T47D (cell line): ENCODE data around the gene CEBPG.

Experiments used
- DNase-seq, 2 experiments: peaks; one replicate each; pipeline versions ENCODE4 v3.0.0 to v3.0.0-alpha.2; 2011 to 2012; ENCODE audit warnings: low read depth in 1 of 2, low spot score in 1 of 2
- JUND ChIP-seq: IDR thresholded peaks from 2 replicates; pipeline ENCODE4 v1.6.1; 2012; ENCODE audit warnings: low read depth
- in situ Hi-C: cut with HindIII; loops from 2 replicates; pipeline ENCODE4 v1.10.0; 2016; ENCODE audit warnings: low sequenced_read_pairs, low pct_unique_long_range_greater_than_20kb

CEBPG gene

DNA sequence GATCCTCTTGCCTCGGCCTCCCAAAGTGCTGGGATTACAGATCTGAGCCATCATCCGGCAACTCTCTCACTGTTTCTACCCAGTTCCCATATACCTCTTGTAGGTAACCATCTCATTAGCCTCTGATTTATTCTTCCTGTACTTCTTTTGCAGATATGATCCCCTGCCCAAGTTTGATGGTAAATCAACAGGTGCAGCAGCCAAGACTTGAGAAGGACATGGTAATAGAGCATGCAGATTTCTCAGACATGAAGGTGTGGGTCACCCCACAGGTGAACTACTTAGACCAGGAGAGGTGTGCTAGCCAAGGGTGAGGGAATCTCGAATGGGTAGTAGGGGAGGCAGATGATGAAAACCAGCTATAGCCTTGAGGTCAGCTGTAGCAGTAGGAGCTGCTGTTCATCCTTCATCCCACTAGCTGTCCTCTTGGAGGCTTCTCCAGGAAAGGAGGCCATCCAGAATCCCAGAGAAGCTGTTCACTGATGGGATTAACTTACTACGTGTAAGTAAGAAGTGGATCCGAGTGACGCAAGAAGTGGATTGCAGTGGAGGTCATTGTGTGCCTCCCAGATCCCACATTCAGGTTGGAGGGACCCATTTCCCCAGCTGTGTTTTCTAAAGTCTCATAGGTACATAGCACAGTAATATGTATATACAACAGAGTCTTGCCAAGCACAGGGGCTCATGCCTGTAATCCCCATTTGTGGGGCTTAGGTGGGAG, 10.8 kb upstream of the CEBPG start:
- no peak for TF ChIP-seq JUND
- in situ Hi-C loops: no loop called here
- no peak for DNase-seq

DNA sequence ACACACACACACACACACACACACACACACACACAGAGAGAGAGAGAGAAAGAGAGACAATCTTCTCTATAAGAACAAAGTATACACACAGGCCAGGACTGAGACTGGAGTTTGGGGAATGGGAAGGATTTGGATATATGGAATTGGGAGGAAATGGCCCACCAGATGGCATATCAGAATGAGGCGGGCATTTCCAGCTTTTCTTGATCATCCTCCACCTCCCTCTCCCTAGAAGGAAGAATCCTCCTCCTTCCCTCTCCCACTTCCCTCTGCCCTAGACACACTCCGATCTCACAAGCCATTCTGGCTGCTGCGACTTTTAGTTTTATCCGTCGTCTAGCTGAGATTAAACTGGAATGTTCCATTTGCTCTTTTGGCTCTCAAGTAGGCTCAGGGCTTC, 10.0 kb upstream of the CEBPG start:
- TF ChIP-seq JUND: no peak
- DNase-seq: no peak

DNA sequence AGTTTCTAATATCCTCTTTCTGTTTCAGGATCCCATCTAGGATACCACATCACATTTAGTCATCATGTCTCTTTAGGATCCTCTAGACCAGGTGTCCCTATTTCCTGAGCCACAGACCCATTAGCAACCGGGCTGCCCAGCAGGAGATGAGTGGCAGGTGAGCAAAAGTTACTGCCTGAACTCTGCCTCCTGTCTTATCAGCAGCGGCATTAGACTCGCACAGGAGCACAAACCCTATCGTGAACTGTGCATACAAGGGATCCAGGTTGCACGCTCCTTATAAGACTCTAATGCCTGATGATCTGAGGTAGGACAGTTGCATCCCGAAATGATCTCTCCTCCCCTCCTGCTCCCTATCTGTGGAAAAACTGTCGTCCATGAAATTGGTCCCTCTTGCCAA, 7.8 kb upstream of the CEBPG start:
- TF ChIP-seq JUND: no peak
- DNase-seq: no peak
- in situ Hi-C loops: no loop called here

More for the DNA sequence above, 10.0 kb upstream of the CEBPG start:
- in situ Hi-C loops: no loop called here

DNA sequence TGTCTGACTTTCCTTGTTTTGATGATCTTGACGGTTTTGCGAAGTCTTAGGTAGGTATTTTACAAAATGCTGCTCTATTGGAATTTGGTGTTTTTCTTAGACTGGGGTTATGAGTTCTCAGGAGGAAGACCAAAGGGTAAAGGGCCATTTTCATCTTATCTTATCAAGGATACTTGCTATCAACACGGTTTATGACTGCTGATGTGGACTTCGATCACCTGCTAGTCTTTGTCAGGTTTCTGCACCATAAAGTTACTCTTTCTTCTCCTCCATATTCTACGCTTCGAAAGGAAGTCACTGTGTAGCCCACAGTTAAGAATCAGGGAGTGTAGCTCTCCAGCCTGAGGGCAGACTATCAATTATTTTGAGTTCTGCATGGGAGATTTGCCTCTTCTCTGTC, 7.4 kb upstream of the CEBPG start:
- DNase-seq: no peak
- in situ Hi-C loops: no loop called here
- no peak for TF ChIP-seq JUND

DNA sequence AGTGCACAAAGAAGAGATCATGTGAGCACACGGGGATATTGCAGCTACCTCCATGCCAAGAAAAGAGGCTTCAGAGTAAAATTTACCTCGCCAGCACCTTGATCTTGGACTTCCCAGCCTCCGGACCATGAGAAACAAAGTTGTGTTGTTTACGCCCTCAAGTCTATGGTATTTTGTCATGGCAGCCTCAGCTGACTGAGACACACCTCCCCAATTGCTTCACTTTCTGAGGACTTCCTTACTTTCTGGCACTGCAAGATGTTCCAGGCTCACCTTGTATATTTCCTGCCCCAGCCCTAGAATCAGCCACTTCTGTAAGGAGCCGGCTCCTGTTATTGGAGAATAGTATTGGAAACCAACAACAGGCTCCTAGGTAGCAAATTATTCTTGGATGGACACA, 6.6 kb upstream of the CEBPG start:
- no peak for DNase-seq
- TF ChIP-seq JUND: no peak
- in situ Hi-C loops: no loop called here

DNA sequence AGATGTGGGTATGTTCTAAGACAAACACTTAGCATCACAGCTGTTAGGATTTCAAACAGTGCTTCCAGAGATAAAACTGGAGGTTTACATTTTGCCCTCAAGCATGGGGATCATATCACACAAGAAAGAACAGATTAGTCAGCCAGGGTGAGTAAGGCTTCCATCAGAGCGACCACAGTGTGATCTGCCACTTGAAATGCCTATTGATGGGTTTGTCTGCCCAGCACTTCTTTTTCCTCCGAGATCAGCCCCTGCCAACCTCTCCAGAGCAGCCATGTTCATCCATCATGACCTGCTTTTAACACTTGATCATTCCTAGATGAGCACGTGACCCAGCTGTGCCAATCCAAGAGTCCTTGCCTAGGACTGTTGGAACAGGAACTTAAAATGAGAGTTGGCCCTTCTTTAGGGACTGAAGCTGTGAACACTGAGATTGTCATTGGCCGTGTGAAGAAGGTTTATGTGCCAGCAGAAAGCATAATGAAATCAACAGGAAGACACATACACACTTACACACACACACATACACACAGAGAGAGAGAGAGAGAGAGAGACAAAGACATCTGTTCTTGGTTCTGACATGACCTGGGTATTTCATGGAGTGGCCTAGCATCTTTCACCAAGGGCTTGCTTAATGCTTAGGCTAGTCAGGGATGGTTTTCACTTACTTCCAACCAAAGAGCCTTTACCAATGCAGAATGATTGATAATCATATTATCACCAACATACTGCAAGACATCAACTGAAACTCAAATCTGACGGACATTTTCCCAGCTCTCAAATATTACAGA, 5.2 kb upstream of the CEBPG start:
- in situ Hi-C loops: no loop called here
- TF ChIP-seq JUND: no peak
- no peak for DNase-seq

DNA sequence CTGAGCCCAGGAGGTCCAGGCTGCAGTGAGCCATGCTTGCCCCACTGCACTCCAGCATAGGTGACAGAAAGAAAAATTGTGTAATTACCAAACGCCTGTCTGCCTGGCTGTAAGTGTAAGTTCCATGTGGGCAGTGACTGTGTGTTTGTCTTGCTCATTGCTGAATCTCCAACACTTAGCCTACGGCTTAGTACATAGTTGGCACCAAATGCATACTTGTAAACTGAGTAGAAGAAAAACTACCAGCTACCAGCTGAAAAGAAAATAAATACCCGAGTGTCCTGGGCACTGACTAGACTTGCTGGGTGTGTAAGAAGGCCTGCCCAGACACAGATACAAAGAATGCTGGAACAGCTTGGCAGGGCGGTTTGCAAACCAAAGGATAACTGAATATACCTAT, 2.7 kb upstream of the CEBPG start:
- DNase-seq: peak in 1 of 2 experiments; percentile 60
- in situ Hi-C loops: no loop called here
- no peak for TF ChIP-seq JUND

DNA sequence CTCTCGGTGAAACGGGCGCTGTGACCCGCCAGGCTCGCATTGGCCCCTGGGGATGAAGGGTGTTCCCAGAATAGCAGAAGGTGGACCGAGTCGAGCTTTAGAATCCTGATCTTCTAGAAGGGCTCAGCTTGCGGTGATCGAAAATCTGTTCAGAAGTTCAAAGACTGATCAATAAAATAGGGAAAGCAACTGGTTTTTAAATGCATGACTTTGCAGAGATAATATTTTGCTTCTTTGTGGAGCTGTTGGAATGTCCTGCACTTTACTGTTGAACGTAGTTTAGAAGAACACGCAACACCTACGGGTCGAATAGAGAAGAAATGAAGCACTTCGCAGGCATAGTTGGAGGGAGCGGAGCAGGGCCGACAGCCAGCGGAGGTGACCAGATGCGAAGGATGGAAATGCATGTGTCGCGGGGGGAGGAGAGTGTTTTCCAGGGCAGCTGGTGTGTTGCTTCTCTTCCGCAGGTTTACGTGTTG, 766 bp downstream of the CEBPG start:
- DNase-seq: peak; percentile 27 to 62
- no peak for TF ChIP-seq JUND
- in situ Hi-C loops: no loop called here

DNA sequence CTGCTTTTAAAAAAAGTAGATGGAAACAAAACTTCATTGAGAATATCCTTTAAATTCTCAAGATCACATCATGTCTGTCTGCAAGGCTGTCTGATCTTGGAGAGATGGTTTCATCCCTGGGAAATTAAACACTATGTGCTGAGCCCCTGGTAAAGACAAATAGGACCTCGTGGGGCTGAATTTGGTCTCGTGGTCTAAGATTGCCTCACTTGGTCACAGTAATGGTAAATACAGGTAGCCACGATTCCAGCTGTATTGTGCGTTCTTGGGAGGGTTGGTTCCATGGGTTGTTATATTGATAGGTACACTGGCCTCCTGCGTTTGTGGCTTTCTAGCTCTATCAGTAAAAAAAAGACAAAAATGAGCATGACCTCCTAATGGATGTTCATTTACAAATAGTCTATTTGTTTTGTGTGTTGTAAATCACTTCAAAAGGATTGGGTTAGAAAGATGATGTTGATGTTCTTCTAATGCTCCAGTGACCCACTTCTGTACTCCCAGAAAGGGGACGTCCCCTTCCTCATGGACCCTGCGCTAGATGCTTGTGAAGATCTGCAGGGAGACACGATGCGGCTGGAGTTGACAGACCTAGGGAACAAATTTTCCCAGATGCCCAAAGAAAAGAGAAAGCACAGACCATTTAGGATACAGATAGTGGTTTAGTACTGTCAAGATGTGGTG, 1.8 kb downstream of the CEBPG start:
- in situ Hi-C loops: no loop called here
- DNase-seq: no peak
- TF ChIP-seq JUND: no peak

DNA sequence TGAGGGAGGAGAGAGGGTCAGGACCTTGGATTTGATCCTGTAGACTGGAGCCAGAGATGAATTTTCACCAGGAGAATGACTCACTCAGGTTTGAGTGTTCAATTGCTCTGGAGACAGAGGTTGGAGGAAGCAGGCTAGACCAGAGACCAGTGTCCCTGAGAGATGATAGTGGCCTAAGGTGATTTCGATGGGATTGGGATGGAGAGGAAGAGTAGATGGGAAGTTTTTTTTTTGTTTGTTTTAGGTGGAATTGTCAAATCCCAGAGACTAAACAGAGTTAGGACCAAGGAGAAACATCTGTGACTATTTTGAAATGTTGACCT, 2.3 kb downstream of the CEBPG start:
- DNase-seq: no peak
- in situ Hi-C loops: no loop called here

DNA sequence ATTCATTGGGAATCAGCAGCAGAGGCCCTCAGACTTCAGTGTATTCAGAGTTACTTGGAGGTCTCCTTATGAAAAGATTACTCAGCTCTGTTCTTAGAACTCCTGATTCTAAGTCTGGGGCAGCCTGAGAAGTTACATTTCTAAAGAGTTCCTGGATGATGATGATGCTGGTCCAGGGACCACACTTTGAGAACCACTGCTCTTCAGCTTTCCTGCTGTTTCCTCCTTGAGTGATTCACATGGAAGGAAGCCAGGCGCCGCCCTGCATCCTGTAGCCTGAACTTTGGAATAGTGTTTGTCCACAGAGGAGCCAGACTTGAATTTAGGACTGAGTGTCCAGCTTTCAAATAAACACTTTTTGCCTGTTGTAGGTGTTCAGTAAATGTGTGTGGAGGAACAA, 2.9 kb downstream of the CEBPG start:
- peak in 1 of 2 experiments; percentile 54 for DNase-seq
- in situ Hi-C loops: no loop called here
- no peak for TF ChIP-seq JUND

More for the DNA sequence above, 2.3 kb downstream of the CEBPG start:
- no peak for TF ChIP-seq JUND

DNA sequence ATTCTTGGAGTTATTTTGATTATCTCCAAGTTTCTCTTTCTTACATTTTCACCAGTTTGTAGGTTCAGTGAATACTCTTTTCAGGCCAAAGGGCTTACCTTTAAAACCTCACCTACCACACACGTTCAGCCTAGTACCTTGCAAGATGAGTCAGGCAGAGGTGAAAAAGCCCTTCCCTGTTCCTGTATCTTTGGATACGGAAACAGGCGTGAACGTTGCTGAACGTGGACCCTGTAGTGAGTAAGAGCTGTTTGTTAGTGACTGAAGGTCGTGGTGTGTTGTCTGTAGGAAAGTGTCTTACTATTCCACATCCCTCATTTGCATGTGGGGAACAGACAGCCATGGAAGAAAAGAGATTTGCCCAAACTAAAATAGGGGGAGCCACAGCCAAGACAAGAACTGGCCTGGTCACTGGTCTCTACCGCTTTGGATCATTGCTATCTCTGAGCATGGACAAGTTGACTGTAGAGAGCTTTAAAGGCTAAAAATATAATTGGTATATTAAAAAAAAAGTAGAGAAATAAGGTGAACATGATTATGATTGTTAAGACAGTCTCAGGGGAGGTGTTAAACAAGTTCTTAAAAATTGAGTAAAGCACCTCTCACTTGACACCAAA, 3.5 kb downstream of the CEBPG start:
- TF ChIP-seq JUND: no peak
- no peak for DNase-seq
- in situ Hi-C loops: no loop called here
